ENCODE measurements around the gene C1QTNF9.

DNA sequence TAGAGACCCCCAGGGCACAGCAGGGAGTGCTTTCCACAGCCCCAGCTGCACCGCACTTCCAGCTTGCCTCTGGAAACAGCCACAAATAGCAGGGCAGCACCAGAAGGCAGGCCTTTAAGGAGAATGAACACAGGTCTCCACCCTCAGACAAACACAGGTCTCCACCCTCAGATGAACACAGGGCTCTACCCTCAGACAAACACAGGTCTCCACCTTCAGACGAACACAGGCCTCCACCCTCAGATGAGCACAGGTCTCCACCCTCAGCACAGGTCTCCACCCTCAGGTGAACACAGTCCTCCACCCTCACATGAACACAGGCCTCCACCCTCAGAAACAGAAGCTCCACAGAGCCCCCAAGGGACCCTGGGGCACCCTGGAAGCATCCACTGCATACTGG lies 51.7 kb downstream of the C1QTNF9 start:
- TF ChIP-seq, protein P1, sequence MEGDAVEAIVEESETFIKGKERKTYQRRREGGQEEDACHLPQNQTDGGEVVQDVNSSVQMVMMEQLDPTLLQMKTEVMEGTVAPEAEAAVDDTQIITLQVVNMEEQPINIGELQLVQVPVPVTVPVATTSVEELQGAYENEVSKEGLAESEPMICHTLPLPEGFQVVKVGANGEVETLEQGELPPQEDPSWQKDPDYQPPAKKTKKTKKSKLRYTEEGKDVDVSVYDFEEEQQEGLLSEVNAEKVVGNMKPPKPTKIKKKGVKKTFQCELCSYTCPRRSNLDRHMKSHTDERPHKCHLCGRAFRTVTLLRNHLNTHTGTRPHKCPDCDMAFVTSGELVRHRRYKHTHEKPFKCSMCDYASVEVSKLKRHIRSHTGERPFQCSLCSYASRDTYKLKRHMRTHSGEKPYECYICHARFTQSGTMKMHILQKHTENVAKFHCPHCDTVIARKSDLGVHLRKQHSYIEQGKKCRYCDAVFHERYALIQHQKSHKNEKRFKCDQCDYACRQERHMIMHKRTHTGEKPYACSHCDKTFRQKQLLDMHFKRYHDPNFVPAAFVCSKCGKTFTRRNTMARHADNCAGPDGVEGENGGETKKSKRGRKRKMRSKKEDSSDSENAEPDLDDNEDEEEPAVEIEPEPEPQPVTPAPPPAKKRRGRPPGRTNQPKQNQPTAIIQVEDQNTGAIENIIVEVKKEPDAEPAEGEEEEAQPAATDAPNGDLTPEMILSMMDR (IDR thresholded peaks at IDR 0.05), result no peak
- TF ChIP-seq, protein P2, sequence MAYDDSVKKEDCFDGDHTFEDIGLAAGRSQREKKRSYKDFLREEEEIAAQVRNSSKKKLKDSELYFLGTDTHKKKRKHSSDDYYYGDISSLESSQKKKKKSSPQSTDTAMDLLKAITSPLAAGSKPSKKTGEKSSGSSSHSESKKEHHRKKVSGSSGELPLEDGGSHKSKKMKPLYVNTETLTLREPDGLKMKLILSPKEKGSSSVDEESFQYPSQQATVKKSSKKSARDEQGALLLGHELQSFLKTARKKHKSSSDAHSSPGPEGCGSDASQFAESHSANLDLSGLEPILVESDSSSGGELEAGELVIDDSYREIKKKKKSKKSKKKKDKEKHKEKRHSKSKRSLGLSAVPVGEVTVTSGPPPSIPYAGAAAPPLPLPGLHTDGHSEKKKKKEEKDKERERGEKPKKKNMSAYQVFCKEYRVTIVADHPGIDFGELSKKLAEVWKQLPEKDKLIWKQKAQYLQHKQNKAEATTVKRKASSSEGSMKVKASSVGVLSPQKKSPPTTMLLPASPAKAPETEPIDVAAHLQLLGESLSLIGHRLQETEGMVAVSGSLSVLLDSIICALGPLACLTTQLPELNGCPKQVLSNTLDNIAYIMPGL (CRISPR knock-in tag; IDR thresholded peaks at IDR 0.05), result no peak
- no peak for TF ChIP-seq TEAD4 (CRISPR knock-in tag; IDR thresholded peaks at IDR 0.05)
- no peak for TF ChIP-seq ZBTB21 (CRISPR knock-in tag; IDR thresholded peaks at IDR 0.05; ENCODE audit: borderline replicate concordance)
- no peak for TF ChIP-seq ESRRA (CRISPR knock-in tag; IDR thresholded peaks at IDR 0.05; ENCODE audit: borderline replicate concordance)
- TF ChIP-seq CREM (CRISPR knock-in tag; IDR thresholded peaks at IDR 0.05), result no peak
- TF ChIP-seq, protein P3, sequence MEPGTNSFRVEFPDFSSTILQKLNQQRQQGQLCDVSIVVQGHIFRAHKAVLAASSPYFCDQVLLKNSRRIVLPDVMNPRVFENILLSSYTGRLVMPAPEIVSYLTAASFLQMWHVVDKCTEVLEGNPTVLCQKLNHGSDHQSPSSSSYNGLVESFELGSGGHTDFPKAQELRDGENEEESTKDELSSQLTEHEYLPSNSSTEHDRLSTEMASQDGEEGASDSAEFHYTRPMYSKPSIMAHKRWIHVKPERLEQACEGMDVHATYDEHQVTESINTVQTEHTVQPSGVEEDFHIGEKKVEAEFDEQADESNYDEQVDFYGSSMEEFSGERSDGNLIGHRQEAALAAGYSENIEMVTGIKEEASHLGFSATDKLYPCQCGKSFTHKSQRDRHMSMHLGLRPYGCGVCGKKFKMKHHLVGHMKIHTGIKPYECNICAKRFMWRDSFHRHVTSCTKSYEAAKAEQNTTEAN (CRISPR knock-in tag; IDR thresholded peaks at IDR 0.05), result no peak
- no peak for TF ChIP-seq ETV6 (CRISPR knock-in tag; IDR thresholded peaks at IDR 0.05)
- TF ChIP-seq, protein P4, sequence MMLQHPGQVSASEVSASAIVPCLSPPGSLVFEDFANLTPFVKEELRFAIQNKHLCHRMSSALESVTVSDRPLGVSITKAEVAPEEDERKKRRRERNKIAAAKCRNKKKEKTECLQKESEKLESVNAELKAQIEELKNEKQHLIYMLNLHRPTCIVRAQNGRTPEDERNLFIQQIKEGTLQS (CRISPR knock-in tag; conservative IDR thresholded peaks at IDR 0.05), result no peak
- TF ChIP-seq NFYB (CRISPR knock-in tag; conservative IDR thresholded peaks at IDR 0.05; ENCODE audit: low read depth), result no peak

Measured in WTC11 (cell line).